GM12878 (cell line): Measurements from ENCODE around the gene OGFR. TPM values are rescaled to one million over a fixed set of nuclear protein-coding genes. Genes with fewer than 3 reads are reported as not detected.

Experiments
- ATAC-seq: fragments of 200-7000 bp; cut with Tn5 transposase; 3 replicates; pipeline ENCODE4 v1.9.1; 2020; ENCODE audit warnings: mild to moderate bottlenecking, moderate library complexity
- BruUV-seq: library from RNA; stranded (reverse); fragments of 400-500 nt; replicated peaks from 2 replicates; lab custom pipeline; 2021; lab: Mats Ljungman, UMichigan
- CTCF ChIA-PET: fragments of 300-600 bp; sonication (Branson Sonifier 250); formaldehyde crosslinking; extraction: SDS; loops from one replicate; lab custom pipeline; 2021; ENCODE audit warnings: inconsistent platforms; lab: Yijun Ruan, JAX
- POLR2A ChIA-PET: fragments of 350-600 bp; formaldehyde crosslinking; extraction: SDS; loops from one replicate; lab custom pipeline; 2021; ENCODE audit warnings: inconsistent platforms; lab: Charles Lee
- RAD21 ChIA-PET: fragments of 300-600 bp; sonication (Branson Sonifier 250); formaldehyde crosslinking; loops from one replicate; lab custom pipeline; 2023; ENCODE audit warnings: antibody characterized with exemption; ENCODE audit not compliant: unreplicated experiment; lab: Charles Lee
- SMC1A ChIA-PET: fragments of 300-600 bp; sonication (Branson Sonifier 250); formaldehyde crosslinking; loops from one replicate; lab custom pipeline; 2023; ENCODE audit not compliant: unreplicated experiment, uncharacterized antibody; lab: Charles Lee
- DNase-seq: peaks from one replicate; pipeline ENCODE4 v3.0.0-alpha.2; 2011; ENCODE audit warnings: low read depth, low spot score
- FAIRE-seq: peaks from 3 replicates; lab custom pipeline; 2011; peaks lifted over from hg19 to GRCh38; lab: Jason Lieb, UNC
- H2AFZ ChIP-seq: 2 replicates; pipeline ENCODE4 v1.6.0; 2011; ENCODE audit warnings: low read depth, low read length, control low read depth; ENCODE audit not compliant: control insufficient read depth
- H3K27ac ChIP-seq: 2 replicates; pipeline ENCODE4 v1.5.1; 2011; ENCODE audit warnings: control low read depth; ENCODE audit not compliant: control insufficient read depth, insufficient read depth
- H3K27me3 ChIP-seq, 2 experiments: replicated peaks in 1 of 2; 2 replicates each; pipeline versions ENCODE4 v1.6.0 to v1.6.1; 2011; ENCODE audit warnings: low read length in 1 of 2; ENCODE audit not compliant: control insufficient read depth in 2 of 2, insufficient read depth in 2 of 2
- H3K36me3 ChIP-seq, 2 experiments: 2 replicates each; pipeline ENCODE4 v1.5.1; 2011; ENCODE audit warnings: low read length in 1 of 2; ENCODE audit not compliant: control insufficient read depth in 2 of 2, insufficient read depth in 2 of 2
- H3K4me1 ChIP-seq: 2 replicates; pipeline ENCODE4 v1.6.1; 2011; ENCODE audit warnings: mild to moderate bottlenecking, low read length, moderate library complexity, mixed read lengths; ENCODE audit not compliant: control insufficient read depth, insufficient read depth
- H3K4me2 ChIP-seq: 2 replicates; pipeline ENCODE4 v1.6.0; 2011; ENCODE audit warnings: control low read depth; ENCODE audit not compliant: control insufficient read depth, insufficient read depth
- H3K4me3 ChIP-seq: fragments of 200-600 bp; sonication (generic); 2 replicates; pipeline ENCODE4 v1.5.1; 2016
- H3K79me2 ChIP-seq: 2 replicates; pipeline ENCODE4 v1.6.0; 2011; ENCODE audit warnings: low read length; ENCODE audit not compliant: control insufficient read depth, insufficient read depth
- H3K9ac ChIP-seq: 2 replicates; pipeline ENCODE4 v1.8.0; 2011; ENCODE audit warnings: low read length, control low read depth, mixed read lengths; ENCODE audit not compliant: control insufficient read depth, insufficient read depth
- H3K9me3 ChIP-seq: replicated peaks from 3 replicates; pipeline ENCODE4 v1.5.1; 2011; ENCODE audit warnings: mild to moderate bottlenecking, low read length; ENCODE audit not compliant: control insufficient read depth, insufficient read depth
- H4K20me1 ChIP-seq: 2 replicates; pipeline ENCODE4 v1.6.0; 2011; ENCODE audit not compliant: control insufficient read depth, insufficient read depth
- BHLHE40 ChIP-seq, 2 experiments: fragments of 450-650 bp in 1 of 2; IDR thresholded peaks; 2 replicates each; pipeline ENCODE4 v1.6.1; 2011 to 2017; ENCODE audit warnings: low read depth in 2 of 2, borderline replicate concordance in 1 of 2, improper control_type of control experiment in 1 of 2, low read length in 1 of 2, mild to moderate bottlenecking in 1 of 2
- DPF2 ChIP-seq: fragments of 450-650 bp; IDR thresholded peaks from 2 replicates; pipeline ENCODE4 v1.6.1; 2017; ENCODE audit warnings: mild to moderate bottlenecking
- EGR1 ChIP-seq, 2 experiments: IDR thresholded peaks; 1 replicate in 1 of 2; 2 replicates in 1 of 2; pipeline ENCODE4 v1.6.1; 2011 to 2012; ENCODE audit warnings: low read depth in 2 of 2, low read length in 2 of 2, borderline replicate concordance in 1 of 2, mild to moderate bottlenecking in 1 of 2, moderate library complexity in 1 of 2
- EP300 ChIP-seq, 2 experiments: fragments of 150-350 bp in 1 of 2; IDR thresholded peaks; 2 replicates each; pipeline ENCODE4 v1.6.1; 2011 to 2012; ENCODE audit warnings: low read depth in 2 of 2, low read length in 2 of 2, borderline replicate concordance in 1 of 2, improper control_type of control experiment in 1 of 2, inconsistent platforms in 1 of 2; ENCODE audit not compliant: control insufficient read depth in 1 of 2
- JUNB ChIP-seq: IDR thresholded peaks from 2 replicates; pipeline ENCODE4 v1.6.1; 2016; ENCODE audit warnings: antibody characterized with exemption, mild to moderate bottlenecking
- KDM1A ChIP-seq: fragments of 200-600 bp; sonication (generic); IDR thresholded peaks from 2 replicates; pipeline ENCODE4 v1.6.1; 2016; ENCODE audit warnings: borderline replicate concordance
- NFYA ChIP-seq: IDR thresholded peaks from 2 replicates; pipeline ENCODE4 v1.6.1; 2011; ENCODE audit warnings: low read depth, mild to moderate bottlenecking, low read length, improper control_type of control experiment, borderline replicate concordance
- RELA ChIP-seq: fragments of 450-650 bp; IDR thresholded peaks from 2 replicates; pipeline ENCODE4 v1.8.0; 2014; ENCODE audit warnings: borderline replicate concordance; ENCODE audit not compliant: partially characterized antibody
- SMC3 ChIP-seq: IDR thresholded peaks from 2 replicates; pipeline ENCODE4 v1.6.1; 2011; ENCODE audit warnings: low read length, improper control_type of control experiment, borderline replicate concordance
- TARDBP ChIP-seq: IDR thresholded peaks from 2 replicates; pipeline ENCODE4 v1.6.1; 2016; ENCODE audit warnings: borderline replicate concordance
- WGBS: methylation state at CpG from one replicate; pipeline ENCODE4 v1.1.6; 2016; ENCODE audit warnings: low lambda C conversion rate; ENCODE audit not compliant: insufficient replicate concordance, insufficient coverage; ENCODE audit errors: missing lambda C conversion rate; 5-methylcytosine and 5-hydroxymethylcytosine counted together
- in situ Hi-C: fragments of 300-500 bp; cut with MboI; formaldehyde crosslinking; loops from 9 replicates; pipeline ENCODE4 v1.14.3; 2018; ENCODE audit warnings: mixed read lengths
- intact Hi-C: fragments of 100-400 bp; cut with micrococcal nuclease; formaldehyde crosslinking; loops from one replicate; pipeline ENCODE4 v1.14.2; 2022; ENCODE audit not compliant: unreplicated experiment
- polyA plus RNA-seq, 11 experiments: library from polyadenylated mRNA; depleted of rRNA in 4 of 11; unstranded in 6 of 11; stranded (reverse) in 5 of 11; fragments of >200 nt; fragmentation: Nextera tagmentation in 4 of 11; fragmentation: Illumina TruSeq in 1 of 11; extraction: Ambion mirVana in 4 of 11; extraction: Trizol in 1 of 11; gene quantifications; 1 replicate in 1 of 11; 2 replicates in 10 of 11; pipeline versions ENCODE4 v1.2.1 to v1.2.3, GENCODE V29; 2011 to 2016; ENCODE audit warnings: inconsistent platforms in 2 of 11, missing spikeins in 2 of 11, low read depth in 1 of 11
- total RNA-seq, 4 experiments: library from RNA; depleted of rRNA in 3 of 4; stranded (reverse); fragments of >200 nt in 3 of 4; fragmentation: Illumina TruSeq in 1 of 4; extraction: Trizol in 1 of 4; gene quantifications; 2 replicates each; pipeline versions ENCODE4 v1.2.1 to v1.2.3, GENCODE V29; 2013 to 2021
- TF ChIP-seq, protein P1 (sequence below): IDR thresholded peaks from 2 replicates; pipeline ENCODE4 v1.6.1; 2012; ENCODE audit warnings: low read depth, low read length, improper control_type of control experiment
- TF ChIP-seq, protein P2 (sequence below): fragments of 450-650 bp; conservative IDR thresholded peaks from 2 replicates; pipeline ENCODE4 v1.6.1; 2017; ENCODE audit warnings: mild to moderate bottlenecking, moderate library complexity
- TF ChIP-seq, protein P3 (sequence below), 3 experiments: IDR thresholded peaks in 2 of 3; conservative IDR thresholded peaks in 1 of 3; 2 replicates each; pipeline ENCODE4 v1.5.1; 2011; ENCODE audit warnings: low read depth in 3 of 3, low read length in 3 of 3, mild to moderate bottlenecking in 3 of 3, control low read depth in 2 of 3, moderate library complexity in 2 of 3, inconsistent platforms in 1 of 3, mixed read lengths in 1 of 3; ENCODE audit not compliant: control insufficient read depth in 2 of 3, insufficient read depth in 1 of 3; ENCODE audit errors: extremely low read depth in 1 of 3

OGFR gene
- total and polyA plus RNA-seq, 10 of the 15 experiments (the other 5 are each of a cell fraction or from before 2014, with no cell fraction given) = 0.72 to 62.1 (median 27.3) TPM

DNA sequence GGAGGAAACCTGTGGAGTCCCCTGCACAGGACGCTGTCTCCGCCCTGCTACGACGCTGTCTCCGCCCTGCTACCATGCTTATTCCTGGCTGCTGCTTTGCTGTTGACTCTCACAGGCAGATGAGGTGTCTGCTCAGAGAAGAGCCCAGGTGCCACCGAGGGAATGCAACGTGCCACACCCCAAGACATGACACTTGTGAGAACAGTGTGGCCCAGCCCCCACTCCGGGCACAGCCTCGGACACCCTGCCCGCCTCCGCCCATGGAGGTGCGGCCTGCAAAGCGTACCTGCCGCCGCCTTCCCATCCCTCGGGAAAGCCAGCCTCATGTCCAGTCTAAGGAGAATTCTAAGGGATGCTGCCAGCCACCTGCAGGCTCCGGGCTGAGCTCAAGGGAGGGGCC, 23.9 kb upstream of the OGFR start (continued):
- TF ChIP-seq, protein P1, sequence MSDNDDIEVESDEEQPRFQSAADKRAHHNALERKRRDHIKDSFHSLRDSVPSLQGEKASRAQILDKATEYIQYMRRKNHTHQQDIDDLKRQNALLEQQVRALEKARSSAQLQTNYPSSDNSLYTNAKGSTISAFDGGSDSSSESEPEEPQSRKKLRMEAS = no peak
- TF ChIP-seq, protein P2, sequence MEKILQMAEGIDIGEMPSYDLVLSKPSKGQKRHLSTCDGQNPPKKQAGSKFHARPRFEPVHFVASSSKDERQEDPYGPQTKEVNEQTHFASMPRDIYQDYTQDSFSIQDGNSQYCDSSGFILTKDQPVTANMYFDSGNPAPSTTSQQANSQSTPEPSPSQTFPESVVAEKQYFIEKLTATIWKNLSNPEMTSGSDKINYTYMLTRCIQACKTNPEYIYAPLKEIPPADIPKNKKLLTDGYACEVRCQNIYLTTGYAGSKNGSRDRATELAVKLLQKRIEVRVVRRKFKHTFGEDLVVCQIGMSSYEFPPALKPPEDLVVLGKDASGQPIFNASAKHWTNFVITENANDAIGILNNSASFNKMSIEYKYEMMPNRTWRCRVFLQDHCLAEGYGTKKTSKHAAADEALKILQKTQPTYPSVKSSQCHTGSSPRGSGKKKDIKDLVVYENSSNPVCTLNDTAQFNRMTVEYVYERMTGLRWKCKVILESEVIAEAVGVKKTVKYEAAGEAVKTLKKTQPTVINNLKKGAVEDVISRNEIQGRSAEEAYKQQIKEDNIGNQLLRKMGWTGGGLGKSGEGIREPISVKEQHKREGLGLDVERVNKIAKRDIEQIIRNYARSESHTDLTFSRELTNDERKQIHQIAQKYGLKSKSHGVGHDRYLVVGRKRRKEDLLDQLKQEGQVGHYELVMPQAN = no peak

DNA sequence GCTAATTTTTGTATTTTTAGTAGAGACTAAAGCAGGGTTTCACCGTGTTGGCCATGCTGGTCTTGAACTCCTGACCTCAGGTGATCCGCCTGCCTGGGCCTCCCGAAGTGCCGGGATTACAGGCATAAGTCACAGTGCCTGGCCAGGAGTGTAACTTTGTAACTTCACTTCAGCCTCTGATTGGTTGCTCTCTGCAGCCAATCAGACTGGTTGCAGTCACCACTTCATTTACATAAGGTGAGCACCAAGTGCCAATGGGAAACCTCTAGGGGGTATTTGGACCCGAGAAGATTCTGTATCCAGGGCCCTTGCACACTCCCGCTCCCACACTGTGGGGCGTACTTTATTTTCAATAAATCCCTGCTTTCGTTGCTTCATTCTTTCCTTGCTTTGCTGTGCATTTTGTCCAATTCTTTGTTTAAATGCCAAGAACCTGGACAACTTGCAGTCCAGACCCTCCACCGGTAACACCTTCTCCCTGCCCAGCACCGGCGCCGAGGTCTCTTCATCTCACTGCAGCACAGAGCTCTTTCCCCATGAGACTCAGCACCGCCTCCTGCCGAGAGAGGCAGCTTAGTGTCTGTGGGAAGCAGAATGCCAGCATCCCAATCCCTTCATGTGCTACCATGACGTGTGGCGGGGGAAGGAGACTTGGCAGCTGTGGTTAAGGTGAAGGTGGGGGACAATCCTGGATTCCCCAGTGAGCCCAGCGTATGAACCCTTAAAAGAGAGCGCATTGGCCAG, 22.3 kb upstream of the OGFR start:
- intact Hi-C loops (no loop called here), in situ Hi-C loops (no loop called here)
- Histone ChIP-seq H2AFZ (no peak overlapping the region), H3K4me1 (0 out of 2 replicates have a peak, but pooled peaks cover 2% of the 10 kb centered on the region), H3K79me2 (no peaks in the 10 kb centered on the region), H3K36me3 (no peaks in the 10 kb centered on the region; a peak in 1 of 4 replicates), H3K9ac (no peak overlapping the region), H3K4me2 (no peak overlapping the region), H3K27ac (no peak overlapping the region), H4K20me1 (no peaks in the 10 kb centered on the region), H3K4me3 (no peak overlapping the region), H3K27me3 (peaks cover 2 to 4% of the 10 kb centered on the region in 2 experiments; a peak in 2 of 4 replicates), H3K9me3 (no peaks in the 10 kb centered on the region; the same call in 2 of the 3 replicates)
- no peak for TF ChIP-seq JUNB
- no peak for TF ChIP-seq NFYA
- no peak for TF ChIP-seq EGR1 (IDR thresholded peaks at IDR 0.05; ENCODE audit: borderline replicate concordance in 1 of 2, low read depth in 2 of 2, low read length in 2 of 2)
- peak; percentile 13; the same call in 1 of the 2 replicates for TF ChIP-seq SMC3
- TF ChIP-seq TARDBP = no peak
- TF ChIP-seq, protein P3, sequence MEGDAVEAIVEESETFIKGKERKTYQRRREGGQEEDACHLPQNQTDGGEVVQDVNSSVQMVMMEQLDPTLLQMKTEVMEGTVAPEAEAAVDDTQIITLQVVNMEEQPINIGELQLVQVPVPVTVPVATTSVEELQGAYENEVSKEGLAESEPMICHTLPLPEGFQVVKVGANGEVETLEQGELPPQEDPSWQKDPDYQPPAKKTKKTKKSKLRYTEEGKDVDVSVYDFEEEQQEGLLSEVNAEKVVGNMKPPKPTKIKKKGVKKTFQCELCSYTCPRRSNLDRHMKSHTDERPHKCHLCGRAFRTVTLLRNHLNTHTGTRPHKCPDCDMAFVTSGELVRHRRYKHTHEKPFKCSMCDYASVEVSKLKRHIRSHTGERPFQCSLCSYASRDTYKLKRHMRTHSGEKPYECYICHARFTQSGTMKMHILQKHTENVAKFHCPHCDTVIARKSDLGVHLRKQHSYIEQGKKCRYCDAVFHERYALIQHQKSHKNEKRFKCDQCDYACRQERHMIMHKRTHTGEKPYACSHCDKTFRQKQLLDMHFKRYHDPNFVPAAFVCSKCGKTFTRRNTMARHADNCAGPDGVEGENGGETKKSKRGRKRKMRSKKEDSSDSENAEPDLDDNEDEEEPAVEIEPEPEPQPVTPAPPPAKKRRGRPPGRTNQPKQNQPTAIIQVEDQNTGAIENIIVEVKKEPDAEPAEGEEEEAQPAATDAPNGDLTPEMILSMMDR (IDR thresholded peaks at IDR 0.05 in 2 of 3, conservative IDR thresholded peaks at IDR 0.05 in 1 of 3; ENCODE audit: control insufficient read depth in 2 of 3, extremely low read depth in 1 of 3, insufficient read depth in 1 of 3, low read depth in 3 of 3, low read length in 3 of 3) = peak; percentile 17 to 24 (median 21); a peak in 2 of 6 replicates
- TF ChIP-seq KDM1A = no peak
- no peak for TF ChIP-seq BHLHE40 (IDR thresholded peaks at IDR 0.05; ENCODE audit: borderline replicate concordance in 1 of 2, low read depth in 2 of 2, low read length in 1 of 2)
- TF ChIP-seq RELA = no peak
- TF ChIP-seq DPF2 = no peak
- TF ChIP-seq EP300 (IDR thresholded peaks at IDR 0.05; ENCODE audit: borderline replicate concordance in 1 of 2, control insufficient read depth in 1 of 2, low read depth in 2 of 2, low read length in 2 of 2) = no peak
- RAD21 ChIA-PET = no interaction called here
- BruUV-seq = no TSS peak
- POLR2A ChIA-PET = no interaction called here
- SMC1A ChIA-PET = interaction anchor here (1.2 kb wide), 1 partner anchor 103 kb away, joined by 3 read pairs; no protein-coding TSS in a partner anchor
- ATAC-seq (peak; percentile 43; the same call in 1 of the 3 replicates), DNase-seq (no peak), FAIRE-seq (no peak)
- WGBS = 50% methylated on average over 17 of the region's 18 CpGs
- CTCF ChIA-PET = interaction anchor here (1.4 to 2.1 kb wide), 2 partner anchors 9 to 283 kb away, joined by 4 to 6 read pairs; no protein-coding TSS in a partner anchor
